PC-3 (cell line): Measurements from ENCODE around the gene NEURL3. TPM values are rescaled to one million over a fixed set of nuclear protein-coding genes. Genes with fewer than 3 reads are reported as not detected.
"Not testable (repeated sequence)": the region's sequence is repeated elsewhere in the genome, so short reads cannot be mapped to it uniquely, and the experiment has no call there.

Experiments
- ATAC-seq: fragments of 200-7000 bp; cut with Tn5 transposase; 2 replicates; pipeline ENCODE4 v1.9.1; 2020; ENCODE audit warnings: mild to moderate bottlenecking, moderate library complexity
- BruUV-seq: library from RNA; stranded (reverse); fragments of 400-500 nt; replicated peaks from 2 replicates; lab custom pipeline; 2021; lab: Mats Ljungman, UMichigan
- CTCF ChIA-PET: fragments of 300-600 bp; sonication (Branson Sonifier 250); formaldehyde crosslinking; loops from one replicate; lab custom pipeline; 2022; ENCODE audit warnings: antibody characterized with exemption; lab: Charles Lee
- POLR2A ChIA-PET: fragments of 300-600 bp; sonication (Branson Sonifier 250); formaldehyde crosslinking; loops from one replicate; lab custom pipeline; 2022; ENCODE audit warnings: antibody characterized with exemption; ENCODE audit not compliant: unreplicated experiment; lab: Charles Lee
- DNase-seq: peaks from one replicate; pipeline ENCODE4 v3.0.0-alpha.2; 2015
- H2AFZ ChIP-seq: fragments of 300-600 bp; sonication (generic); 2 replicates; pipeline ENCODE4 v1.6.0; 2016; ENCODE audit warnings: antibody characterized with exemption, low read length
- H3F3A ChIP-seq: fragments of 300-600 bp; sonication (generic); one replicate; pipeline ENCODE4 v1.6.0; 2017; ENCODE audit warnings: antibody characterized with exemption, low read length, control low read depth, mild to moderate bottlenecking; ENCODE audit not compliant: unreplicated experiment
- H3K27ac ChIP-seq: fragments of 300-600 bp; sonication (generic); 2 replicates; pipeline ENCODE4 v1.5.1; 2016; ENCODE audit warnings: mild to moderate bottlenecking, low read length
- H3K27me3 ChIP-seq: fragments of 300-600 bp; sonication (generic); 2 replicates; pipeline ENCODE4 v1.6.1; 2016; ENCODE audit warnings: low read length, mixed read lengths
- H3K36me3 ChIP-seq: fragments of 300-600 bp; sonication (generic); 2 replicates; pipeline ENCODE4 v1.6.1; 2016; ENCODE audit warnings: low read depth, mixed run types, low read length, mixed read lengths
- H3K4me1 ChIP-seq: fragments of 300-600 bp; sonication (generic); 2 replicates; pipeline ENCODE4 v1.5.1; 2016; ENCODE audit warnings: low read length; ENCODE audit not compliant: insufficient read depth
- H3K4me2 ChIP-seq: fragments of 300-600 bp; sonication (generic); 2 replicates; pipeline ENCODE4 v1.6.0; 2016; ENCODE audit warnings: low read length
- H3K4me3 ChIP-seq: fragments of 300-600 bp; sonication (generic); 2 replicates; pipeline ENCODE4 v1.5.1; 2016; ENCODE audit warnings: mild to moderate bottlenecking, low read length, mixed read lengths
- H3K79me2 ChIP-seq: fragments of 300-600 bp; sonication (generic); 2 replicates; pipeline ENCODE4 v1.6.1; 2017; ENCODE audit warnings: low read length, mixed read lengths
- H3K9ac ChIP-seq: fragments of 300-600 bp; sonication (generic); 2 replicates; pipeline ENCODE4 v1.6.0; 2016; ENCODE audit warnings: mild to moderate bottlenecking, low read length
- H3K9me2 ChIP-seq: fragments of 300-600 bp; sonication (generic); replicated peaks from 2 replicates; pipeline ENCODE4 v1.6.1; 2016; ENCODE audit warnings: mixed run types, low read length, mixed read lengths
- H3K9me3 ChIP-seq: fragments of 300-600 bp; sonication (generic); 2 replicates; pipeline ENCODE4 v1.6.1; 2016; ENCODE audit warnings: low read length, mixed read lengths
- H4K20me1 ChIP-seq: fragments of 300-600 bp; sonication (generic); 2 replicates; pipeline ENCODE4 v1.6.1; 2016; ENCODE audit warnings: low read length, mixed read lengths
- CTCF ChIP-seq: fragments of 300-600 bp; sonication (generic); conservative IDR thresholded peaks from 2 replicates; pipeline ENCODE4 v1.5.1; 2017; ENCODE audit warnings: antibody characterized with exemption, low read depth, mild to moderate bottlenecking, low read length
- EZH2 ChIP-seq: fragments of 300-600 bp; sonication (generic); IDR thresholded peaks from one replicate; pipeline ENCODE4 v1.6.1; 2017; ENCODE audit warnings: antibody characterized with exemption, mild to moderate bottlenecking, low read length; ENCODE audit not compliant: unreplicated experiment
- EZH2phosphoT487 ChIP-seq: fragments of 300-600 bp; sonication (generic); IDR thresholded peaks from 2 replicates; pipeline ENCODE4 v1.6.1; 2018; ENCODE audit warnings: mild to moderate bottlenecking, antibody characterized with exemption, low read length, borderline replicate concordance
- intact Hi-C: fragments of 100-400 bp; cut with micrococcal nuclease; formaldehyde crosslinking; loops from 2 replicates; pipeline ENCODE4 v1.9.0; 2023
- total RNA-seq: library from RNA; depleted of rRNA; stranded (reverse); fragments of >200 nt; gene quantifications from 2 replicates; pipeline ENCODE4 v1.2.3, GENCODE V29; 2014

The NEURL3 gene
- total RNA-seq, 1 experiment from 2014 or later, result 0.18 TPM

GRCh38 chr2:96500385-96501066 lies 4.6 kb downstream of the NEURL3 start:
- no peak overlapping the region for H2AFZ ChIP-seq
- no peaks in the 10 kb centered on the region for H4K20me1 ChIP-seq
- no peak overlapping the region for H3K27ac ChIP-seq
- peaks cover 8% of the 10 kb centered on the region for H3K4me1 ChIP-seq
- no peaks in the 10 kb centered on the region for H3K27me3 ChIP-seq
- no peaks in the 10 kb centered on the region for H3K9me3 ChIP-seq
- ATAC-seq (no peak), DNase-seq (no peak)
- ChIA-PET POLR2A (no interaction called here), CTCF (no interaction called here)
- no peak for TF ChIP-seq EZH2phosphoT487
- TF ChIP-seq CTCF, result no peak
- TF ChIP-seq EZH2, result no peak
- no peak overlapping the region for H3K4me2 ChIP-seq
- no peak overlapping the region for H3K9ac ChIP-seq
- H3F3A ChIP-seq, result peaks cover under 1% of the 10 kb centered on the region
- no peaks in the 10 kb centered on the region for H3K36me3 ChIP-seq
- H3K79me2 ChIP-seq, result no peaks in the 10 kb centered on the region
- no peaks in the 10 kb centered on the region for H3K9me2 ChIP-seq
- intact Hi-C loops, result no loop called here
- H3K4me3 ChIP-seq, result no peak overlapping the region
- no TSS peak for BruUV-seq

DNA sequence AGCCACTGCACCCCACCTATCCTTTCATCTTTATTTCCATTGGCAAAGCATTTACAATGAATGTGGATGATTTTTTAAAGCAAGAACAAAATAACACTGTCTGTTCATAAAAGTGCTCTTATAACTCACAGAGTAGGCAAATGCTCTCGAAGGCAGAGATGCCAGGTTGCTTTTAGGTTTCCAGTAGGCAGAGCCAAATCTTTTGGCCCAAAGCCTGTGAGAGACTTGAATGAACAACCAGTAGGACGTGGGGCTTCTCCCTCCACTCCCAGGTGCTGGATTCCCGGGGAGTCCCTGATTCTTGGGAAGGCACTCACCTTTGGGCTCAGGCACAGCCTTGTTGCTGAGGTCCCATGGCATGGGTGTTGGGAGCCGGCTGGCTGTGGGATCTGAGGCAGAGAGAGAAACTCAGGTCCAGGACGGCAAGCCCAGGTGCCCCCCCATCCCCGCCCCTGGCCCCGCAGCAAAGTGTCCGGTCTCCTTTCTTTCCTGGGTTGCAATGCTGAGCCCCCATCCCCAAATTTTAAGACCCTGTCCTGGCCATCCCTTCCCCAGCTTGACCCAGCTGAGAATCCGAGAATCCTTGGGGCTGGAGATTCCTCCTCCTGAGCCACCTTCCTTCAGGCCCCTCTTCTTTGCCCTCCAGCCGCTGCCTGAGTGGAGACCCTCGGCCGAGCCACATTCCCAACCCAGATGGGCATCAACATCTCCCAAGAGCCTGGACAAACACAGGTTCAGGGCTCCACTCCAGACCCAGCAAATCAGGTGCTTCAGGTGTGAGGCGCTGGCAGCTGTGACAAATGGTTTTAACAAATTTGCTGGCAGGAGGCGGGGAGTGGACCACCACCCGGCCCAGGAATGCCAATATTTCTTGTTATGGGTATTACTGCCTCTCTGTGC lies 5.8 kb downstream of the NEURL3 start:
- Histone ChIP-seq H3K9me3 (no peaks in the 10 kb centered on the region), H3K4me3 (no peak overlapping the region), H3K27me3 (no peaks in the 10 kb centered on the region), H3K9ac (no peak overlapping the region), H3K4me2 (no peak overlapping the region), H2AFZ (no peak overlapping the region), H3K36me3 (no peaks in the 10 kb centered on the region), H3F3A (no peaks in the 10 kb centered on the region), H3K79me2 (no peaks in the 10 kb centered on the region), H3K27ac (no peak overlapping the region), H3K4me1 (no peaks in the 10 kb centered on the region), H3K9me2 (no peaks in the 10 kb centered on the region), H4K20me1 (no peaks in the 10 kb centered on the region)
- TF ChIP-seq EZH2phosphoT487 (no peak), EZH2 (no peak), CTCF (no peak)
- ChIA-PET CTCF (no interaction called here), POLR2A (no interaction called here)
- no TSS peak for BruUV-seq
- intact Hi-C loops, result no loop called here
- ATAC-seq, result no peak
- no peak for DNase-seq

- H3K4me2 ChIP-seq, H3K9ac ChIP-seq, DNase-seq, BruUV-seq, H3K79me2 ChIP-seq, H3F3A ChIP-seq, H3K9me2 ChIP-seq, H3K27ac ChIP-seq, H2AFZ ChIP-seq, CTCF ChIA-PET, H3K27me3 ChIP-seq, H3K9me3 ChIP-seq, H3K4me3 ChIP-seq, POLR2A ChIA-PET, H4K20me1 ChIP-seq, ATAC-seq, H3K36me3 ChIP-seq, H3K4me1 ChIP-seq: not testable (repeated sequence)
- intact Hi-C loops, result loop anchor here (1.0 kb wide), 1 partner anchor 9 kb away; no protein-coding TSS in a partner anchor
These were observed 6.5 kb downstream of the NEURL3 start for GRCh38 chr2:96498611-96499010.
